ENCODE data around the gene NDUFV2. TPM values are rescaled to one million over a fixed set of nuclear protein-coding genes. Genes with fewer than 3 reads are reported as not detected.
"Not testable (repeated sequence)": the region's sequence is repeated elsewhere in the genome, so short reads cannot be mapped to it uniquely, and the experiment has no call there.

Gene NDUFV2
- total and polyA plus RNA-seq, 5 donors = 283 to 767 (median 314) TPM

- ATAC-seq (no peak), DNase-seq (no peak)
- no peak overlapping the region for H3K4me3 ChIP-seq (ENCODE audit: low read length)
- H3K27me3 ChIP-seq (ENCODE audit: control insufficient read depth, insufficient read depth) = no peaks in the 10 kb centered on the region
- intact Hi-C loops (cut with DNase I) = no loop called here
- peaks cover 5% of the 10 kb centered on the region for H3K4me1 ChIP-seq (ENCODE audit: control insufficient read depth, insufficient read depth, low read length)
- H3K9me3 ChIP-seq (ENCODE audit: control insufficient read depth, low read length) = no peaks in the 10 kb centered on the region
- WGBS = 51% methylated on average over 2 of the region's 2 CpGs
- no peak overlapping the region for H3K27ac ChIP-seq (ENCODE audit: low read length)
Measured at GRCh38 chr18:9157806-9158205, 55.3 kb downstream of the NDUFV2 start.

DNA sequence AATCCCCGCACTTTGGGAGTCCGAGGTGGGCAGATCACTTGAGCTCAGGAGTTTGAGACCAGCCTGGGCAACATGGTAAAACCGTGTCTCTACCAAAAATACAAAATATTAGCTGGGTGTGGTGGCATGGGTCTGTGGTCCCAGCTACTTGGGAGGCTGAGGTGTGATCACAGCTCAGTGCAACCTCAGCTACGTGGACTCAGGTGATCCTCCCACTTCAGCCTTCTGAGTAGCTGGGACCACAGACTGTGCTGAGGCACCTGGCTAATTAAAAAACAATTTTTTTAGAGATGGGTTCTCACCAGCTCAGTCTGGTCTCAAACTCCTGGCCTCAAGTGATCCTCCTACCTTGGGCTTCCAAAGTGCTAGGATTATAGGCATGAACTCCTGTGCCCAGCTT lies 57.5 kb downstream of the NDUFV2 start:
- DNase-seq = no peak

DNA sequence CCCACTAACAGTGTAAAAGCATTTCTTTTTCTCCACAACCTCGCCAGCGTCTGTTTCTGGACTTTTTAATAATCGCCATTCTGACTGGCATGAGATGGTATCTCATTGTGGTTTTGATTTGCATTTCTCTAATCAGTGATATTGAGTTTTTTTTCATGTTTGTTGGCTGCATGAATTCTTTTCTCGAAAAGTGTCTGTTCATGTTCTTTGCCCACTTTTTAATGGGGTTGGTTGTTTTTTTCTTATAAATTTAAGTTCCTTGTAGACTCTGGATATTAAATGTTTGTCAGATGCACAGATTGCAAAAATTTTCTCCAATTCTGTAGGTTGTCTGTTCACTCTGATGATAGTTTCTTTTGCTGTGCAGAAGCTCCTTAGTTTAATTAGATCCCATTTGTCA lies 60.2 kb downstream of the NDUFV2 start:
- intact Hi-C loops (cut with DNase I); H3K9me3 ChIP-seq (ENCODE audit: control insufficient read depth, low read length): not testable (repeated sequence)

More for the DNA sequence above, 57.5 kb downstream of the NDUFV2 start:
- WGBS = 94% methylated on average over 4 of the region's 4 CpGs
- ATAC-seq = no peak
- Histone ChIP-seq H3K27ac (ENCODE audit: low read length) (no peak overlapping the region), H3K9me3 (ENCODE audit: control insufficient read depth, low read length) (no peaks in the 10 kb centered on the region), H3K4me3 (ENCODE audit: low read length) (no peak overlapping the region), H3K4me1 (ENCODE audit: control insufficient read depth, insufficient read depth, low read length) (peaks cover 5% of the 10 kb centered on the region), H3K27me3 (ENCODE audit: control insufficient read depth, insufficient read depth) (no peaks in the 10 kb centered on the region)
- intact Hi-C loops (cut with DNase I) = no loop called here

GRCh38 chr18:9164149-9164548 lies 61.6 kb downstream of the NDUFV2 start:
- intact Hi-C loops (cut with DNase I) = not testable (repeated sequence)

More for the DNA sequence above, 60.2 kb downstream of the NDUFV2 start:
- not testable (repeated sequence) for H3K4me1 ChIP-seq (ENCODE audit: control insufficient read depth, insufficient read depth, low read length); H3K27me3 ChIP-seq (ENCODE audit: control insufficient read depth, insufficient read depth); ATAC-seq; H3K4me3 ChIP-seq (ENCODE audit: low read length); H3K27ac ChIP-seq (ENCODE audit: low read length); DNase-seq
- 98% methylated on average over 4 of the region's 4 CpGs for WGBS

GRCh38 chr18:9165883-9166282 lies 63.4 kb downstream of the NDUFV2 start:
- ATAC-seq; H3K27me3 ChIP-seq (ENCODE audit: control insufficient read depth, insufficient read depth); intact Hi-C loops (cut with DNase I); H3K9me3 ChIP-seq (ENCODE audit: control insufficient read depth, low read length); H3K4me1 ChIP-seq (ENCODE audit: control insufficient read depth, insufficient read depth, low read length); DNase-seq; H3K27ac ChIP-seq (ENCODE audit: low read length); H3K4me3 ChIP-seq (ENCODE audit: low read length): not testable (repeated sequence)
- 99% methylated on average over 3 of the region's 3 CpGs for WGBS

More at GRCh38 chr18:9164149-9164548, 61.6 kb downstream of the NDUFV2 start:
- H3K4me3 ChIP-seq (ENCODE audit: low read length); H3K27ac ChIP-seq (ENCODE audit: low read length); H3K4me1 ChIP-seq (ENCODE audit: control insufficient read depth, insufficient read depth, low read length); H3K9me3 ChIP-seq (ENCODE audit: control insufficient read depth, low read length); ATAC-seq; H3K27me3 ChIP-seq (ENCODE audit: control insufficient read depth, insufficient read depth); DNase-seq: not testable (repeated sequence)

DNA sequence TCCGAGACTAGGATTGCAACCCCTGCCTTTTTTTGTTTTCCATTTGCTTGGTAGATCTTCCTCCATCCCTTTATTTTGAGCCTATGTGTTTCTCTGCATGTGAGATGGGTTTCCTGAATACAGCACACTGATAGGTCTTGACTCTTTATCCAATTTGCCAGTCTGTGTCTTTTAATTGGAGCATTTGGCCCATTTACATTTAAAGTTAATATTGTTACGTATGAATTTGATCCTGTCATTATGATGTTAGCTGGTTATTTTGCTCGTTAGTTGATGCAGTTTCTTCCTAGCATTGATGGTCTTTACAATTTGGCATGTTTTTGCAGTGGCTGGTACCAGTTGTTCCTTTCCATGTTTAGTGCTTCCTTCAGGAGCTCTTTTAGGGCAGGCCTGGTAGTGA lies 67.0 kb downstream of the NDUFV2 start:
- ATAC-seq; H3K4me3 ChIP-seq (ENCODE audit: low read length); H3K9me3 ChIP-seq (ENCODE audit: control insufficient read depth, low read length); DNase-seq; H3K4me1 ChIP-seq (ENCODE audit: control insufficient read depth, insufficient read depth, low read length); H3K27me3 ChIP-seq (ENCODE audit: control insufficient read depth, insufficient read depth); H3K27ac ChIP-seq (ENCODE audit: low read length); intact Hi-C loops (cut with DNase I): not testable (repeated sequence)
- WGBS = 87% methylated on average over 3 of the region's 3 CpGs

DNA sequence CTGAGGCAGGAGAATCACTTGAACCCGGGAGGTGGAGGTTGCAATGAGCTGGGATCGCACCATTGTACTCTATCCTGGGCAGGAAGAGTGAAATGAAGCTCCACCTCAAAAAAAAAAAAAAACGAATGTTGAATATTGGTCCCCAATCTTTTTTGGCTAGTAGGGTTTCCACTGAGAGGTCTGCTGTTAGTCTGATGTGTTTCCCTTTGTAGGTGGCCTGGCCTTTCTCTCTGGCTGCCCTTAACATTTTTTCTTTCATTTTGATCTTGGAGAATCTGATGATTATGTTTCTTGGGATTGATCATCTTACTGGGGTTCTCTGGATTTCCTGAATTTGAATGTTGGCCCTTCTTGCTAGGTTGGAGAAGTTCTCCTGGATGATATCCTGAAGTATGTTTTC lies 69.4 kb downstream of the NDUFV2 start:
- peaks cover 12% of the 10 kb centered on the region for H3K4me1 ChIP-seq (ENCODE audit: control insufficient read depth, insufficient read depth, low read length)
- ATAC-seq; H3K4me3 ChIP-seq (ENCODE audit: low read length); H3K27me3 ChIP-seq (ENCODE audit: control insufficient read depth, insufficient read depth); H3K9me3 ChIP-seq (ENCODE audit: control insufficient read depth, low read length); H3K27ac ChIP-seq (ENCODE audit: low read length); intact Hi-C loops (cut with DNase I); DNase-seq: not testable (repeated sequence)
- 93% methylated on average over 3 of the region's 3 CpGs for WGBS

DNA sequence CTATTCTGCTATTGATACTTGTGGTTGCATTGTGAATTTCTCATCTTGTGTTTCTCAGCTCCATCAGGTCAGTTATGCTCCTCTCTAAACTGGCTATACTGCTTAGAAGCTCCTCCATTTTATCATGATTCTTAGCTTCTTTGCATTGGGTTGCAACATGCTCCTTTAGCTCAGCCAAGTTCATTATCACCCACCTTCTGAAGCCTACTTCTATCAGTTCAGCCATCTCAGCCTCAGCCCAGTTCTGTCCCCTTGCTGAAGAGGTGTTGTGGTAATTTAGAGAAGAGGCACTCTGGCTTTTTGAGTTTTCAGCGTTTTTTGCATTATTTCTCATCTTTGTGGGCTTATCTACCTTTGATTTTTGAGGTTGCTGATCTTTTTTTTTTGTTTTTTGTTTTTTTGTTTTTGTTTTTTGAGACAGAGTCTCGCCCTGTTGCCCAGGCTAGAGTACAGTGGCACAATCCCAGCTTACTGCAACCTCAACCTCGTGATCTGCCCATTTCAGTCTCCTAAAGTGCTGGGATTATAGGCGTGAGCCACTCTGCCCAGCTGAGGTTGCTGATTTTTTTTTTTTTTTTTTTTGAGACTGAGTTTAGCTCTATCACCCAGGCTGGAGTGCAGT lies 70.1 kb downstream of the NDUFV2 start:
- WGBS = 90% methylated on average over 4 of the region's 4 CpGs
- no peak overlapping the region for H3K4me3 ChIP-seq (ENCODE audit: low read length)
- H3K27me3 ChIP-seq (ENCODE audit: control insufficient read depth, insufficient read depth) = no peaks in the 10 kb centered on the region
- H3K4me1 ChIP-seq (ENCODE audit: control insufficient read depth, insufficient read depth, low read length) = peaks cover 14% of the 10 kb centered on the region
- no peak overlapping the region for H3K27ac ChIP-seq (ENCODE audit: low read length)
- no peak for DNase-seq
- ATAC-seq = no peak
- intact Hi-C loops (cut with DNase I) = no loop called here
- no peaks in the 10 kb centered on the region for H3K9me3 ChIP-seq (ENCODE audit: control insufficient read depth, low read length)

- Histone ChIP-seq H3K27ac (ENCODE audit: low read length) (no peak overlapping the region), H3K9me3 (ENCODE audit: control insufficient read depth, low read length) (no peaks in the 10 kb centered on the region), H3K27me3 (ENCODE audit: control insufficient read depth, insufficient read depth) (no peaks in the 10 kb centered on the region), H3K4me1 (ENCODE audit: control insufficient read depth, insufficient read depth, low read length) (peaks cover 14% of the 10 kb centered on the region), H3K4me3 (ENCODE audit: low read length) (no peak overlapping the region)
- 84% methylated on average over 6 of the region's 6 CpGs for WGBS
- ATAC-seq = peak; percentile 11 to 20
- DNase-seq = no peak
- intact Hi-C loops (cut with DNase I) = no loop called here
Measured at GRCh38 chr18:9173770-9174233, 71.3 kb downstream of the NDUFV2 start.

- intact Hi-C loops (cut with DNase I) = no loop called here
- DNase-seq (no peak), ATAC-seq (peak; percentile 46 to 54)
- 91% methylated on average over 4 of the region's 4 CpGs for WGBS
- Histone ChIP-seq H3K9me3 (ENCODE audit: control insufficient read depth, low read length) (no peaks in the 10 kb centered on the region), H3K27ac (ENCODE audit: low read length) (no peak overlapping the region), H3K4me1 (ENCODE audit: control insufficient read depth, insufficient read depth, low read length) (peaks cover 14% of the 10 kb centered on the region), H3K27me3 (ENCODE audit: control insufficient read depth, insufficient read depth) (no peaks in the 10 kb centered on the region), H3K4me3 (ENCODE audit: low read length) (no peak overlapping the region)
Measured at GRCh38 chr18:9174302-9174701, 71.8 kb downstream of the NDUFV2 start.

- WGBS = 81% methylated on average over 1 of the region's 1 CpG
- intact Hi-C loops (cut with DNase I) = no loop called here
- H3K4me3 ChIP-seq (ENCODE audit: low read length) = no peak overlapping the region
- no peaks in the 10 kb centered on the region for H3K27me3 ChIP-seq (ENCODE audit: control insufficient read depth, insufficient read depth)
- peaks cover 14% of the 10 kb centered on the region for H3K4me1 ChIP-seq (ENCODE audit: control insufficient read depth, insufficient read depth, low read length)
- H3K27ac ChIP-seq (ENCODE audit: low read length) = no peak overlapping the region
- DNase-seq (no peak), ATAC-seq (no peak)
- no peaks in the 10 kb centered on the region for H3K9me3 ChIP-seq (ENCODE audit: control insufficient read depth, low read length)
Measured at GRCh38 chr18:9175115-9175514, 72.6 kb downstream of the NDUFV2 start.

DNA sequence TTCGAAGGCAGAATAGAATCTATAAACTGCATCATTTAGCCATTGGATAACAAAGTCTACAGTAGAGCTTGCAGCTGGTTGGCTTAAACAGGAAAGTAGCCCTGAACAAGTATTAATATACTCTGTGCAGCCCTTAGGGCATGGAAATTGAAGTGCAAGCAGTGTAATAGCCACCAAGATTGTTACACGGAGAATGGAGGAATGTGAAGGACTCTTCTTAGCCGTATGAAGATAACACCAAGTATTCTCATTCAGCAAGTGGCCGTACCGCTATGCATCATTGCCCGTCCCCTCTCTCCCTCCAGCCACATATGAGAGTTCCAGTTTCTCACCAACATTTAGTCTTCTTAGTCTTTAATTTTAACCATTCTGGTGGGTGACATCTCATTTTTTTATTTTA lies 74.5 kb downstream of the NDUFV2 start:
- intact Hi-C loops (cut with DNase I) = no loop called here
- DNase-seq (no peak), ATAC-seq (peak in 1 of 2 donors; percentile 25)
- no peak overlapping the region for H3K4me3 ChIP-seq (ENCODE audit: low read length)
- no peaks in the 10 kb centered on the region for H3K9me3 ChIP-seq (ENCODE audit: control insufficient read depth, low read length)
- WGBS = 69% methylated on average over 6 of the region's 6 CpGs
- H3K27me3 ChIP-seq (ENCODE audit: control insufficient read depth, insufficient read depth) = no peaks in the 10 kb centered on the region
- no peak overlapping the region for H3K27ac ChIP-seq (ENCODE audit: low read length)
- H3K4me1 ChIP-seq (ENCODE audit: control insufficient read depth, insufficient read depth, low read length) = peaks cover 14% of the 10 kb centered on the region
